Pancreas (tissue), 10 donors: ENCODE results near the gene ECE1. TPM values are rescaled to one million over a fixed set of nuclear protein-coding genes. Genes with fewer than 3 reads are reported as not detected.

ENCODE experiments used
- ATAC-seq, 4 donors: fragments of 200-7000 bp; cut with Tn5 transposase; one replicate each; pipeline versions ENCODE4 v1.8.0 to v1.9.1; 2020; ENCODE audit warnings: mild to moderate bottlenecking in 4 of 4, moderate library complexity in 4 of 4
- DNase-seq, 6 donors: peaks; one replicate each; pipeline ENCODE4 v3.0.0-alpha.2; 2020
- FAIRE-seq: peaks from 2 replicates; lab custom pipeline; 2012; peaks lifted over from hg19 to GRCh38; lab: Jason Lieb, UNC
- H3K27ac ChIP-seq, 4 donors: fragments of 200-600 bp; sonication (generic); 1 replicate in 3 of 4; 2 replicates in 1 of 4; pipeline versions ENCODE4 v1.5.0 to v1.8.0; 2020
- H3K27me3 ChIP-seq, 4 donors: fragments of 200-600 bp; one replicate each; pipeline ENCODE4 v1.8.0; 2021
- H3K36me3 ChIP-seq, 3 donors: fragments of 200-600 bp; sonication (generic) in 1 of 3; one replicate each; pipeline versions ENCODE4 v1.5.0 to v1.8.0; 2020 to 2021
- H3K4me1 ChIP-seq, 3 donors: fragments of 200-600 bp; one replicate each; pipeline ENCODE4 v1.8.0; 2021
- H3K4me3 ChIP-seq, 4 donors: fragments of 200-600 bp; sonication (generic) in 2 of 4; one replicate each; pipeline versions ENCODE4 v1.5.0 to v1.8.0; 2020 to 2021
- H3K9me3 ChIP-seq, 4 donors: fragments of 200-600 bp; one replicate each; pipeline ENCODE4 v1.8.0; 2021
- WGBS, 2 donors: extraction: QIAGEN DNeasy Blood & Tissue Kit; methylation state at CpG; one replicate each; pipeline ENCODE4 v1.1.7; 2013; 5-methylcytosine and 5-hydroxymethylcytosine counted together
- intact Hi-C, 3 donors: fragments of 100-400 bp; cut with DNase I; formaldehyde crosslinking; loops; one replicate each; pipeline versions ENCODE4 v1.11.1 to v1.14.2; 2022
- polyA plus RNA-seq, 2 donors: library from polyadenylated mRNA; stranded (reverse); fragments of 200-250 nt; gene quantifications; one replicate each; pipeline ENCODE4 v1.2.3, GENCODE V29; 2013
- total RNA-seq, 6 donors: library from RNA; stranded (reverse); fragmentation: NEBNext Ultra II Directional in 4 of 6; extraction: Animal tissue kit (Norgen Biotek cat#: 25700) in 4 of 6; gene quantifications; one replicate each; pipeline versions ENCODE4 v1.2.1 to v1.2.4, GENCODE V29; 2021 to 2023
- TF ChIP-seq, protein P1 (sequence below), 4 donors: fragments of 200-600 bp; sonication (generic) in 3 of 4; IDR thresholded peaks; one replicate each; pipeline versions ENCODE4 v1.5.0 to v1.8.0; 2021; ENCODE audit warnings: antibody characterized with exemption in 4 of 4
- donor health status: healthy with polysubstance abuse.
- donor health status: DM: no; HTN: no; CAD: no; lungs with moderate emphysema.
- donor health status: DM: no; HTN: no; CAD: no.
- donor health status: control.
- donor health status: control.
- donor health status: Bipolar disorder and iron deficiency.
- donor health status: DM: yes; HTN: yes; CAD: no.
- donor health status: DM: no; HTN: no; CAD: no.
- donor health status: DM: no; HTN: no; CAD: no.
- donor health status: DM: yes; HTN: yes; CAD: no.

ECE1 gene
- total and polyA plus RNA-seq, 8 donors: 38.1 to 141 (median 85.8) TPM

GRCh38 chr1:21302747-21303715 is 12.8 kb upstream of the ECE1 start:
- Histone ChIP-seq H3K36me3 (no peaks in the 10 kb centered on the region), H3K27me3 (no peaks in the 10 kb centered on the region), H3K4me3 (no peak overlapping the region), H3K4me1 (peaks cover 5 to 16% (median 11%) of the 10 kb centered on the region in 3 donors), H3K27ac (peak overlapping the region in 1 of 4 donors; percentile 22), H3K9me3 (no peaks in the 10 kb centered on the region)
- 43 to 50% methylated on average over 11 of the region's 11 CpGs for WGBS, 2 donors
- TF ChIP-seq, protein P1, sequence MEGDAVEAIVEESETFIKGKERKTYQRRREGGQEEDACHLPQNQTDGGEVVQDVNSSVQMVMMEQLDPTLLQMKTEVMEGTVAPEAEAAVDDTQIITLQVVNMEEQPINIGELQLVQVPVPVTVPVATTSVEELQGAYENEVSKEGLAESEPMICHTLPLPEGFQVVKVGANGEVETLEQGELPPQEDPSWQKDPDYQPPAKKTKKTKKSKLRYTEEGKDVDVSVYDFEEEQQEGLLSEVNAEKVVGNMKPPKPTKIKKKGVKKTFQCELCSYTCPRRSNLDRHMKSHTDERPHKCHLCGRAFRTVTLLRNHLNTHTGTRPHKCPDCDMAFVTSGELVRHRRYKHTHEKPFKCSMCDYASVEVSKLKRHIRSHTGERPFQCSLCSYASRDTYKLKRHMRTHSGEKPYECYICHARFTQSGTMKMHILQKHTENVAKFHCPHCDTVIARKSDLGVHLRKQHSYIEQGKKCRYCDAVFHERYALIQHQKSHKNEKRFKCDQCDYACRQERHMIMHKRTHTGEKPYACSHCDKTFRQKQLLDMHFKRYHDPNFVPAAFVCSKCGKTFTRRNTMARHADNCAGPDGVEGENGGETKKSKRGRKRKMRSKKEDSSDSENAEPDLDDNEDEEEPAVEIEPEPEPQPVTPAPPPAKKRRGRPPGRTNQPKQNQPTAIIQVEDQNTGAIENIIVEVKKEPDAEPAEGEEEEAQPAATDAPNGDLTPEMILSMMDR (IDR thresholded peaks at IDR 0.05): no peak
- intact Hi-C loops: no loop called here
- FAIRE-seq: no peak
- ATAC-seq: peak in 3 of 4 donors; percentile 39 to 51 (median 50)
- peak in 2 of 6 donors; percentile 18 to 74 for DNase-seq

GRCh38 chr1:21301794-21302440 is 11.7 kb upstream of the ECE1 start:
- peak in 1 of 4 donors; percentile 6 for ATAC-seq
- TF ChIP-seq, protein P1 (IDR thresholded peaks at IDR 0.05): no peak
- DNase-seq: peak in 1 of 6 donors; percentile 44
- no peak for FAIRE-seq
- no peak overlapping the region for H3K4me3 ChIP-seq
- H3K27ac ChIP-seq: no peak overlapping the region
- H3K4me1 ChIP-seq: peaks cover 5 to 17% (median 11%) of the 10 kb centered on the region in 3 donors
- no peaks in the 10 kb centered on the region for H3K9me3 ChIP-seq
- intact Hi-C loops: no loop called here
- H3K36me3 ChIP-seq: no peaks in the 10 kb centered on the region
- no peaks in the 10 kb centered on the region for H3K27me3 ChIP-seq
- 68 to 73% methylated on average over 10 of the region's 10 CpGs for WGBS, 2 donors

DNA sequence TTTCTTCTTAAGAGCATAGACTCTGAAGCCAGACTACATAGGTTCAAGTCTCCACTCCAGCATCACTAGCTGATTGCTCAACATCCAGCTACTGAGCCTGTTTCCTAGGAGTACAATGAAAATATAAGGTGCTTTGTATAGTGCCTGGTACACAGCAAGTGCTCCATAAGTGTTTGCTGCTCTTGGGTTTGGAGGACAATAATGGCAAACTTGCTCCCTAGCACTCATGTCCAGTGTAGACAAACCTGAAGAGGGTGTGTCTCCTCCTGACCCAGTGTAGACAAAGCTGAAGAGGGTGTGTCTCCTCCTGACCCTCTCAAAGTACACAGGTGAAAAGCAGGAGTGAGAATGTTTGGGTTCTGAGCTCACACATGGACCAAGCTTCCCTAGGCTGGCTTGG is 10.5 kb upstream of the ECE1 start:
- TF ChIP-seq, protein P1 (IDR thresholded peaks at IDR 0.05): no peak
- intact Hi-C loops: no loop called here
- H3K9me3 ChIP-seq: no peaks in the 10 kb centered on the region
- H3K27me3 ChIP-seq: no peaks in the 10 kb centered on the region
- peaks cover 12 to 25% (median 15%) of the 10 kb centered on the region in 3 donors for H3K4me1 ChIP-seq
- no peak overlapping the region for H3K27ac ChIP-seq
- FAIRE-seq (no peak), DNase-seq (no peak), ATAC-seq (no peak)
- no peak overlapping the region for H3K4me3 ChIP-seq
- H3K36me3 ChIP-seq: no peaks in the 10 kb centered on the region

- Histone ChIP-seq H3K4me1 (peaks cover 20 to 31% (median 21%) of the 10 kb centered on the region in 3 donors), H3K9me3 (no peaks in the 10 kb centered on the region), H3K27me3 (no peaks in the 10 kb centered on the region), H3K36me3 (no peaks in the 10 kb centered on the region), H3K27ac (no peak overlapping the region), H3K4me3 (no peak overlapping the region)
- FAIRE-seq (no peak), ATAC-seq (no peak), DNase-seq (peak in 1 of 6 donors; percentile 27)
- intact Hi-C loops: no loop called here
- TF ChIP-seq, protein P1 (IDR thresholded peaks at IDR 0.05): no peak
- WGBS, 2 donors: 76 to 78% methylated on average over 4 of the region's 4 CpGs
These were observed 9.6 kb upstream of the ECE1 start for GRCh38 chr1:21299780-21300395.
